NT2/D1 (cell line): ENCODE results near the gene ZNF792.
"Not testable (repeated sequence)": the region's sequence is repeated elsewhere in the genome, so short reads cannot be mapped to it uniquely, and the experiment has no call there.

Source experiments
- DNase-seq: peaks from one replicate; pipeline ENCODE4 v3.0.0-alpha.2; 2011; ENCODE audit warnings: low read depth, low spot score
- H3K27me3 ChIP-seq: 2 replicates; pipeline ENCODE4 v1.6.0; 2011; ENCODE audit warnings: mild to moderate bottlenecking; ENCODE audit not compliant: insufficient read length, insufficient read depth
- H3K36me3 ChIP-seq: 2 replicates; pipeline ENCODE4 v1.6.1; 2011; ENCODE audit warnings: mild to moderate bottlenecking, low read length, mixed read lengths; ENCODE audit not compliant: insufficient read depth, insufficient read length
- H3K4me1 ChIP-seq: 2 replicates; pipeline ENCODE4 v1.5.1; 2011; ENCODE audit not compliant: insufficient read depth, insufficient read length
- H3K4me3 ChIP-seq: 2 replicates; pipeline ENCODE4 v1.5.1; 2011; ENCODE audit warnings: low read depth; ENCODE audit not compliant: insufficient read length
- H3K9ac ChIP-seq: 2 replicates; pipeline ENCODE4 v1.6.0; 2011; ENCODE audit warnings: low read depth; ENCODE audit not compliant: insufficient read length
- H3K9me3 ChIP-seq: 2 replicates; pipeline ENCODE4 v1.5.1; 2011; ENCODE audit warnings: mild to moderate bottlenecking, low read length; ENCODE audit not compliant: insufficient read depth
- SUZ12 ChIP-seq: IDR thresholded peaks from 2 replicates; pipeline ENCODE4 v1.6.1; 2011; ENCODE audit not compliant: insufficient read length, insufficient read depth; ENCODE audit errors: extremely low read depth
- YY1 ChIP-seq: IDR thresholded peaks from 2 replicates; pipeline ENCODE4 v1.6.1; 2011; ENCODE audit not compliant: insufficient read length, insufficient read depth
- ZNF274 ChIP-seq: IDR thresholded peaks from 2 replicates; pipeline ENCODE4 v1.6.1; 2011; ENCODE audit warnings: mild to moderate bottlenecking, low read depth, low read length

The ZNF792 gene

DNA sequence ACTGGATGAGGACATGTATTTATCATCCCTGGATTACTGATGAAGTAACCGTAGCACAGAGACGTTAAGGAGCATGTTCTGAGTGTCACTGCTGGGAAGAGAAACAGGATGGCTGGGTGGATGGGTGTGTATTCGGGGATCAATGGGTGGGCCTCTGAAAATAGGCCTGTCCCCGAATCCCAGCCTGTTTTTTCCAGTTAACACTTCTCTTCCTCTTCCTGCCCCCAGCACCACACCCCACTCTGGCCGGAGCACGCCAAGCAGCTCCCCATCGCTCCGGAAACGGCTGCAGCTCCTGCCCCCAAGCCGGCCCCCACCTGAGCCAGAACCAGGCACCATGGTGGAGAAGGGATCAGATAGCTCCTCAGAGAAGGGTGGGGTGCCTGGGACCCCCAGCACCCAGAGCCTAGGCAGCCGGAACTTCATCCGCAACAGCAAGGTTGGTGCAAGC lies 44.9 kb upstream of the ZNF792 start:
- TF ChIP-seq ZNF274 (no peak), SUZ12 (no peak), YY1 (no peak)
- peaks cover 76% of the 10 kb centered on the region for H3K36me3 ChIP-seq
- H3K4me3 ChIP-seq: no peak overlapping the region
- no peak overlapping the region for H3K9ac ChIP-seq
- no peaks in the 10 kb centered on the region for H3K9me3 ChIP-seq
- H3K27me3 ChIP-seq: no peaks in the 10 kb centered on the region
- no peak for DNase-seq
- H3K4me1 ChIP-seq: peaks cover 2% of the 10 kb centered on the region

DNA sequence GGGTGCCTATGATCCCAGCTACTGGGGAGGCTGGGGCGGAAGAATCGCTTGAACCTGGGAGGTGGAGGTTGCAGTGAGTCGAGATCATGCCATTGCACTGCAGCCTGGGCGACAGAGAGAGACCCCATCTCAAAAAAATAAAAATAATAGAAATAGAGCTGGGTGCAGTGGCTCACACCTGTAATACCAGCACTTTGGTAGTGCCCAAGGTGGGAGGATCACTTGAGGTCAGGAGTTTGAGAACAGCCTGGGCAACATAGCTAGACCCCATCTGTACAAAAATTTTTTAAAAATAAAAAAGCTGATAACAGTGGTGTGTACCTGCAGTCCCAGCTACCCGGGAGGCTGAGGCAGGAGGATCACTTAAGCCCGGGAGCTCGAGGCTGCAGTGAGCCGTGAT lies 43.4 kb upstream of the ZNF792 start:
- H3K36me3 ChIP-seq: peaks cover 70% of the 10 kb centered on the region
- H3K4me1 ChIP-seq, H3K4me3 ChIP-seq, DNase-seq, H3K9ac ChIP-seq, H3K27me3 ChIP-seq, H3K9me3 ChIP-seq: not testable (repeated sequence)

DNA sequence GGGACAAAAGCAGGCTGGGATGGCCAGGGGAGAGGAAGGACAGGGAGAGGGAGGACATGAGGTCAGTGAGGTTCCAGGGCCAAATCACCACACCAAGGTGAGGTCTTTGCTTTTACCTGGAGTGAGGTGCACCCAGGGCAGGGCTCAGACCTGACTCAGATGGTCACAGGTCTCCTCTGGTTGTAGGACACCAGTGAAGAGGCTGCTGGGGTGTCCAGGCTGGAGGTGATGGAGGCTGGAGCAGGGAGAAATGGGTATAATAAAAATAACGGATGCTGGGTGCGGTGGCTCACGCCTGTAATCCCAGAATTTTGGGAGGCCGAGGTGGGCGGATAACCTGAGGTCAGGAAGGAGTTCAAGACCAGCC lies 43.0 kb upstream of the ZNF792 start:
- Histone ChIP-seq H3K36me3 (peaks cover 69% of the 10 kb centered on the region), H3K9ac (no peak overlapping the region), H3K4me1 (peaks cover 2% of the 10 kb centered on the region), H3K9me3 (no peaks in the 10 kb centered on the region), H3K4me3 (no peak overlapping the region), H3K27me3 (no peaks in the 10 kb centered on the region)
- no peak for TF ChIP-seq YY1
- no peak for TF ChIP-seq ZNF274
- TF ChIP-seq SUZ12: no peak
- DNase-seq: no peak

DNA sequence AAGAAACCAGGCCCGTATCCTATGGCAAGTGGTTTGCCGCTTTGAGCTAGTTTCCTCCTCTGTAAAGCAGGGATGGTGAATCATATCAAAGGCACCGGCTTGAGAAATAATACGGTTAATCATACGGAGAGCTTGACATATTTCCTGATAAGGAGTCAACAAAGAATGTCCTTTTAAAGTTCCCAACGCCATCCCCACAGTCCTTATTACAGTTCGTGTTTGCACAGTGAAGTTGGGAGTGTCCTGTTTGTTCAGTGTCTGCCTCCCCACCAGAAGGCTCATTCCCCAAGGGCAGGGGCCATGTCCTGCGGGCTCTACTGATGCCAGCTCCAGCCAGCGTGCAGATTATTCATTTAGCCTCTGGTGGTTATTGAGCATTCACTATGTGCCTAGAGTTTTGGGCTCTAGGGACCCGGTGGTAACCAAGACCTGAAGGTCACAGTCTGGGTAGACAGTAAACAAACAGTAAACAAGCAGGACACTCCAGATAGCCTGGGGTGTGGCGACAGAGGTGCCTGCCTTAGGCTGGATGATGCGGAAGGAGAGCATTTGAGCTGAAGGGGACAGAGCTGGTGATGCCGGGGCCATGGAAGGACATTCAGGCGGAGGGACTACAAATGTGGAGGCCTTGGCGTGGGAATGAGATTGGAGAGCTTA lies 42.4 kb upstream of the ZNF792 start:
- no peak for TF ChIP-seq SUZ12
- TF ChIP-seq YY1: no peak
- no peak for TF ChIP-seq ZNF274
- Histone ChIP-seq H3K9me3 (no peaks in the 10 kb centered on the region), H3K36me3 (peaks cover 67% of the 10 kb centered on the region), H3K4me3 (no peak overlapping the region), H3K9ac (no peak overlapping the region), H3K4me1 (peaks cover 2% of the 10 kb centered on the region), H3K27me3 (no peaks in the 10 kb centered on the region)
- DNase-seq: no peak

DNA sequence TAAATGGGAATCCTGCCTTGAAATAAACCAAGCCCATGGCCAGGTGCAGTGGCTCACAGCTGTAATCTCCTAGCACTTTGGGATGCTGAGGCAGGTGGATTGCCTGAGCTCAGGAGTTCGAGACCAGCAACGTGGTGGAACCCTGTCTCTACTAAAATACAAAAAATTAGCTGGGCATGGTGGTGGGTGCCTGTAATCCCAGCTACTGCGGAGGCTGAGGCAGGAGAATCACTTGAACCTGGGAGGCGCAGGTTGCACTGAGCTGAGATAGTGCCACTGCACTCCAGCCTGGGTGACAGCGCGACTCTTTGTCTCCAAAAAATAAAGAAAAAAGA lies 41.9 kb upstream of the ZNF792 start:
- not testable (repeated sequence) for H3K9ac ChIP-seq, H3K4me3 ChIP-seq
- H3K36me3 ChIP-seq: peaks cover 65% of the 10 kb centered on the region

DNA sequence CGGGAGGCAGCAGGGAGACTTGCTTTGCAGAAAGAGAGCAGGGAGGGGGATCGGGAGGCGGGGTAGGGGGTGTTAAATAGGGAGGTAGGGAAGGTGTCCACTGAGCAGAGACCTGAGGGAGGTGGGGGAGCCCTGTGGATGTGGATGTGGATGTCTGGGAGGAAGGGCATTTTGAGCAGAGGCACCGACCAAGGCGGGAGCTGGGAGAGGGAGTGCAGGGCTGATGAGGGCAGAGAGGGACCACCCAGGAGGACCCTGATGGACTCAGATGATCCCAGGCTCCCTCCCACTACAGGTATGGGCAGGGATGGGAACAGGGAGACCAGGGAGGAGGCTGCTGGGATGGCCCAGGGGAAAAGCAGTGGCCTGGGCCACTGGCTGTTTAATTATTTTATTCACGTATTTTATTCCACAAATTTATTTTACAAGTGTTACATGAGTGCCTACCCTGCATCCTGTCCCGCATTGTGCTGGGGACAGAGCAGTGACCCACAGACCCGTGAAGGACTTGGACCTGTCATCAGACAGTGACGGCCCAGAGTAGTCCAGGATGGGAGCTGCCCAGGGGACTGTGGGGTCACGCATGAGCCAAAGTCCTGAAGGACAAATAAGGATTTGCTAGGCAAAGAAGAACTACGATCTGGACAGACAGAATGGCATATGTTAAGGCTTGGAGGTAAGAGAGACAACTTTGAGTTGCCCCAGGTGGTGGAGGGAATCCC lies 41.4 kb upstream of the ZNF792 start:
- Histone ChIP-seq H3K9ac (no peak overlapping the region), H3K36me3 (peaks cover 61% of the 10 kb centered on the region), H3K4me3 (no peak overlapping the region), H3K4me1 (peaks cover 2% of the 10 kb centered on the region), H3K9me3 (no peaks in the 10 kb centered on the region), H3K27me3 (no peaks in the 10 kb centered on the region)
- DNase-seq: no peak
- TF ChIP-seq ZNF274 (no peak), SUZ12 (no peak), YY1 (no peak)

More for the DNA sequence above, 41.9 kb upstream of the ZNF792 start:
- H3K4me1 ChIP-seq, H3K9me3 ChIP-seq, H3K27me3 ChIP-seq, DNase-seq: not testable (repeated sequence)

DNA sequence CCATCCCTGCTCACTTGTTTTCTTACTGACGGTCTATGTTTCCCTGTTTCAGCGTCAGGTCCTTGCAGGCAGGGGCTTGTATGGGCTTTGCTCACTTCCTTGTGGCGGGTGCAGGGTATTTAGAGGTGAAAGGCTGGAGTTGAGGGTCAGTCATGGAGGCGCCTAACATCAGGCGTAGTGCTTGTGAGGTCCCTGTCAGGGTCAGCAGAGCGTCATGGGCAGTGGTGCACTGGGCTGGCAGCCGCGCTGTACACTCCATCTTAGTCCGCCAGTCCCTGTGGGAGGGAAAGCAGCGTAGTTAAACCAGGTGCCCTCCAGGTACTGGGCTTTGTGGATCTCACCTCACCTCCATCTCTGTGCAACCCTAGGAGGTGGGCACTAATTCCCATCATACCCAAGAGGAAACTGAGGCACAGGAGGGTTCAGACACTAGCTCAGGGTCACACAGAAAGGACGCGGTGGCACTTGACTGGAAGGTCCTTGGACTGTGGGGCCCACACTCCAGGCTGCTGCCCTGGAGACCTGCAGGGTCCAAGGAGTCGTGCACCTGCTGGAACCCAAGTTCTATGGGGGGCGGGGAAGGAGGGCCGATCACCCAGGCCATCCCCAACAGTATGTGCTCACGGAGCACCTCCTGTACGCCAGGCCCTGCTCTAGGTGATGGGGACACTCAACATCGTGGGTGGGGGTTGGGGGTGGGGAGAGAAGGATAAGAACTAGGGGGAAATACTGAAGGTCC lies 40.7 kb upstream of the ZNF792 start:
- TF ChIP-seq SUZ12: no peak
- no peak for TF ChIP-seq YY1
- no peak for TF ChIP-seq ZNF274
- Histone ChIP-seq H3K9me3 (no peaks in the 10 kb centered on the region), H3K4me3 (no peak overlapping the region), H3K9ac (peak overlapping the region; percentile 8), H3K4me1 (peaks cover 2% of the 10 kb centered on the region), H3K27me3 (no peaks in the 10 kb centered on the region), H3K36me3 (peaks cover 54% of the 10 kb centered on the region)
- no peak for DNase-seq
